A549 (cell line): ENCODE results near the gene PCNX2. TPM values are rescaled to one million over a fixed set of nuclear protein-coding genes. Genes with fewer than 3 reads are reported as not detected.
A peak's percentile ranks its signal among the peaks of the same experiment; 100 is the strongest.

ENCODE experiments used
- ATAC-seq, 2 experiments: fragments of 200-7000 bp in 1 of 2; fragments of >200 bp in 1 of 2; cut with Nextera tagmentation in 1 of 2; cut with Tn5 transposase in 1 of 2; 3 replicates each; pipeline versions ENCODE4 v1.8.0 to v1.9.1; 2018 to 2020; ENCODE audit warnings: mild to moderate bottlenecking in 1 of 2, moderate library complexity in 1 of 2
- CTCF ChIA-PET: fragments of 300-600 bp; sonication (Branson Sonifier 250); formaldehyde crosslinking; extraction: SDS; loops from one replicate; lab custom pipeline; 2021; ENCODE audit warnings: antibody characterized with exemption, inconsistent platforms; lab: Yijun Ruan, JAX
- POLR2A ChIA-PET: fragments of 350-600 bp; formaldehyde crosslinking; extraction: SDS; loops from one replicate; lab custom pipeline; 2021; ENCODE audit warnings: antibody characterized with exemption, inconsistent platforms; lab: Yijun Ruan, JAX
- DNase-seq, 2 experiments: peaks; one replicate each; pipeline versions ENCODE4 v3.0.0 to v3.0.0-alpha.2; 2011 to 2016; ENCODE audit warnings: low read depth in 1 of 2, low spot score in 1 of 2
- FAIRE-seq: peaks from 2 replicates; lab custom pipeline; 2011; peaks lifted over from hg19 to GRCh38; lab: Jason Lieb, UNC
- H3K27ac ChIP-seq, 2 experiments: fragments of >200 bp; sonication (Bioruptor Twin); formaldehyde crosslinking; 3 replicates each; pipeline ENCODE4 v1.5.1; 2016 to 2017
- H3K4me1 ChIP-seq: fragments of >200 bp; sonication (Bioruptor Twin); formaldehyde crosslinking; 3 replicates; pipeline ENCODE4 v1.6.1; 2016
- H3K4me2 ChIP-seq: fragments of >200 bp; sonication (Bioruptor Twin); formaldehyde crosslinking; 3 replicates; pipeline ENCODE4 v1.6.1; 2016
- H3K4me3 ChIP-seq: fragments of >200 bp; sonication (Bioruptor Twin); formaldehyde crosslinking; 3 replicates; pipeline ENCODE4 v1.5.1; 2016
- H3K9me3 ChIP-seq: fragments of >200 bp; sonication (Bioruptor Twin); formaldehyde crosslinking; 3 replicates; pipeline ENCODE4 v1.6.1; 2016
- BHLHE40 ChIP-seq: IDR thresholded peaks from 2 replicates; pipeline ENCODE4 v1.6.1; 2012; ENCODE audit warnings: low read depth, low read length, inconsistent platforms
- CBX2 ChIP-seq: fragments of 200-600 bp; sonication (generic); IDR thresholded peaks from 2 replicates; pipeline ENCODE4 v1.6.1; 2016; ENCODE audit warnings: low read depth, mild to moderate bottlenecking, borderline replicate concordance
- ESRRA ChIP-seq: fragments of 150-350 bp; IDR thresholded peaks from 2 replicates; pipeline ENCODE4 v1.6.1; 2014; ENCODE audit warnings: mild to moderate bottlenecking, low read length, borderline replicate concordance
- FOSB ChIP-seq: fragments of 250-450 bp; sonication (Bioruptor Pico); IDR thresholded peaks from 2 replicates; pipeline ENCODE4 v1.5.0; 2020; ENCODE audit warnings: mild to moderate bottlenecking, moderate library complexity
- FOSL2 ChIP-seq, 2 experiments: fragments of 450-650 bp in 1 of 2; fragments of >200 bp in 1 of 2; sonication (Bioruptor Twin) in 1 of 2; formaldehyde crosslinking; IDR thresholded peaks; 2 replicates each; pipeline versions ENCODE4 v1.5.0 to v1.6.1; 2016 to 2020; ENCODE audit warnings: mild to moderate bottlenecking in 1 of 2, moderate library complexity in 1 of 2
- HOXB13 ChIP-seq: fragments of 250-450 bp; sonication (Bioruptor Pico); IDR thresholded peaks from 2 replicates; pipeline ENCODE4 v1.5.0; 2020; ENCODE audit warnings: low read depth, mild to moderate bottlenecking, moderate library complexity
- KDM5A ChIP-seq: fragments of 200-600 bp; sonication (generic); IDR thresholded peaks from 2 replicates; pipeline ENCODE4 v1.6.1; 2016; ENCODE audit warnings: antibody characterized with exemption, mild to moderate bottlenecking
- MAFK ChIP-seq: fragments of 450-650 bp; IDR thresholded peaks from 2 replicates; pipeline ENCODE4 v1.6.1; 2014; ENCODE audit not compliant: partially characterized antibody
- NR3C1 ChIP-seq: fragments of >200 bp; sonication (Bioruptor Twin); formaldehyde crosslinking; IDR thresholded peaks from 3 replicates; pipeline ENCODE4 v1.6.1; 2017
- POLR2AphosphoS2 ChIP-seq: conservative IDR thresholded peaks from 2 replicates; pipeline ENCODE4 v1.6.1; 2012; ENCODE audit warnings: low read length, improper control_type of control experiment, inconsistent platforms
- RARB ChIP-seq: fragments of 250-450 bp; sonication (Bioruptor Pico); IDR thresholded peaks from 2 replicates; pipeline ENCODE4 v1.8.0; 2021; ENCODE audit warnings: mild to moderate bottlenecking, moderate library complexity
- RCOR1 ChIP-seq: fragments of 150-350 bp; IDR thresholded peaks from 2 replicates; pipeline ENCODE4 v1.6.1; 2014; ENCODE audit warnings: antibody characterized with exemption, low read length, low read depth
- RNF2 ChIP-seq: fragments of 200-600 bp; sonication (generic); IDR thresholded peaks from 2 replicates; pipeline ENCODE4 v1.6.1; 2016; ENCODE audit warnings: low read depth, mild to moderate bottlenecking, antibody characterized with exemption, moderate library complexity, borderline replicate concordance
- SREBF2 ChIP-seq: fragments of 450-650 bp; IDR thresholded peaks from 2 replicates; pipeline ENCODE4 v1.6.1; 2014; ENCODE audit warnings: mild to moderate bottlenecking, moderate library complexity
- TP53 ChIP-seq: fragments of 250-450 bp; sonication (Bioruptor Pico); IDR thresholded peaks from 2 replicates; pipeline ENCODE4 v1.5.0; 2021; ENCODE audit warnings: mild to moderate bottlenecking, moderate library complexity
- ZC3H11A ChIP-seq: fragments of 450-650 bp; IDR thresholded peaks from 2 replicates; pipeline ENCODE4 v1.6.1; 2014; ENCODE audit warnings: antibody characterized with exemption, mild to moderate bottlenecking
- ZSCAN20 ChIP-seq: fragments of 250-450 bp; sonication (Bioruptor Pico); IDR thresholded peaks from 2 replicates; pipeline ENCODE4 v1.8.0; 2022; ENCODE audit warnings: mild to moderate bottlenecking, moderate library complexity
- WGBS: methylation state at CpG from one replicate; pipeline ENCODE4 v1.1.6; 2017; ENCODE audit errors: missing lambda C conversion rate; 5-methylcytosine and 5-hydroxymethylcytosine counted together
- polyA plus RNA-seq, 4 experiments: library from polyadenylated mRNA; depleted of rRNA in 3 of 4; stranded (reverse); fragments of >200 nt; fragmentation: RNase III in 1 of 4; extraction: RNeasy Plus Mini Kit Qiagen cat#74134 plus additional on column Dnase treatment in 1 of 4; gene quantifications; 2 replicates in 3 of 4; 3 replicates in 1 of 4; pipeline ENCODE4 v1.2.3, GENCODE V29; 2011 to 2017
- TF ChIP-seq, protein P1 (sequence below): fragments of 250-450 bp; sonication (Bioruptor Pico); IDR thresholded peaks from 2 replicates; pipeline ENCODE4 v1.5.0; 2020; ENCODE audit warnings: low read depth, mild to moderate bottlenecking, moderate library complexity
- TF ChIP-seq, protein P2 (sequence below): fragments of 250-450 bp; sonication (Bioruptor Pico); IDR thresholded peaks from 2 replicates; pipeline ENCODE4 v1.5.0; 2021; ENCODE audit warnings: mild to moderate bottlenecking, moderate library complexity, borderline replicate concordance
- TF ChIP-seq, protein P3 (sequence below): fragments of >200 bp; sonication (Bioruptor Twin); formaldehyde crosslinking; IDR thresholded peaks from 3 replicates; pipeline ENCODE4 v1.5.1; 2016

The PCNX2 gene
- polyA plus RNA-seq, 2 of the 4 experiments (the other 2 are of a cell fraction) = 8.8 to 27.2 TPM

DNA sequence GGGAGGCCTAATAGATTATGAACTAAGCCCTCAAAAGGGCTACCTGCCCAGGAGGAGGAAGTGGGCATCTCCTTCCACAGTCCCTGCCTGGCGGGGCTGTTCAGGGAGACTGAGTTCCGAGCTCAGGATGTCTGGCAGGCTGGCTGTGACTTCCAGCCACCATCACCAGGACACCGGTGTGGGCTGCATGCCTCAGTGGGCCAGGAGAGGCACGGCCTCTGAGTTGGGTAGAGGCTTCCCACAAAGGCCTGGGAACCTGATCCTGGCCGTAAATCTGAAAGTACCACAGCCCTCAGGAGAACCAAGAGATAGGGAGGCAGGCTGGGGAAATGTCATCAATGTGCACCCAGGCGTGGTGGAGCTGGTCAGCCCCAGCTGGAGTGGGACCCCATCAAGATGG, 316.0 kb downstream of the PCNX2 start:
- ChIA-PET CTCF (interaction anchor here (0.9 to 1.2 kb wide), 2 partner anchors 10 to 15 kb away, joined by 4 read pairs; no protein-coding TSS in a partner anchor), POLR2A (interaction anchor here (0.7 kb wide), 1 partner anchor 134 kb away, joined by 3 read pairs; no protein-coding TSS in a partner anchor)
- H3K4me1 ChIP-seq = peaks cover 12% of the 10 kb centered on the region; the same call in 1 of the 3 replicates
- 0 out of 3 replicates have a peak, but pooled peaks cover 2% of the 10 kb centered on the region for H3K9me3 ChIP-seq
- 0 out of 6 replicates have a peak overlapping the region, but pooled peaks of 1 of the 2 experiments have one; percentile 12 for H3K27ac ChIP-seq
- ATAC-seq = no peak
- no peak for TF ChIP-seq FOSB (CRISPR knock-in tag)
- no peak for TF ChIP-seq POLR2AphosphoS2
- no peak for TF ChIP-seq BHLHE40
- TF ChIP-seq, protein P1, sequence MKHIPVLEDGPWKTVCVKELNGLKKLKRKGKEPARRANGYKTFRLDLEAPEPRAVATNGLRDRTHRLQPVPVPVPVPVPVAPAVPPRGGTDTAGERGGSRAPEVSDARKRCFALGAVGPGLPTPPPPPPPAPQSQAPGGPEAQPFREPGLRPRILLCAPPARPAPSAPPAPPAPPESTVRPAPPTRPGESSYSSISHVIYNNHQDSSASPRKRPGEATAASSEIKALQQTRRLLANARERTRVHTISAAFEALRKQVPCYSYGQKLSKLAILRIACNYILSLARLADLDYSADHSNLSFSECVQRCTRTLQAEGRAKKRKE (CRISPR knock-in tag) = no peak
- no peak for TF ChIP-seq RARB (CRISPR knock-in tag)
- no peak for TF ChIP-seq MAFK
- TF ChIP-seq TP53 (CRISPR knock-in tag) = no peak
- TF ChIP-seq NR3C1 = no peak
- TF ChIP-seq, all 56 proteins: peak for 0
- no peak for DNase-seq
- no peak overlapping the region for H3K4me2 ChIP-seq
- no peak for FAIRE-seq
- 88% methylated on average over 2 of the region's 6 CpGs for WGBS
- no peak overlapping the region for H3K4me3 ChIP-seq

DNA sequence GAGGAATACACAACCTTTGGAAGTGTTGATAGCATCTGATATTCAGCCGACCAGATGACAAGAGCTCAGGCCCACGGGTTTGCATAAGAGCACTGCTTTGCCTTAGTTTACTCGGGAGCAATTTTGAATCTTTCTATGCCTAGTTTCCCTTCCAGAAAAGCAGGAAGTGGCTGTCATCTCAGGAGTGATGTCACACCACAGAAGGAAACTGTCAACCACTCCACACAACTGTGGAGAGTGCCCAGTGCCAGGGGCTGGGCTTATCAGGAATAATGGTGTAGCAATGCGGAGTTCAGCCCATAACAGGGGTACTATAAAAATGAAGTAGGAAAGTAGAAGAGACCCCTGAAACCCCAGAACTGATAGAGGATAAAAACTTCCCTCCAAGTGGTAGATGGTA, 316.7 kb downstream of the PCNX2 start:
- TF ChIP-seq KDM5A = no peak
- no peak for TF ChIP-seq POLR2AphosphoS2
- no peak for TF ChIP-seq ESRRA
- TF ChIP-seq SREBF2 = no peak
- no peak for TF ChIP-seq ZSCAN20 (CRISPR knock-in tag)
- TF ChIP-seq HOXB13 (CRISPR knock-in tag) = no peak
- TF ChIP-seq, protein P2, sequence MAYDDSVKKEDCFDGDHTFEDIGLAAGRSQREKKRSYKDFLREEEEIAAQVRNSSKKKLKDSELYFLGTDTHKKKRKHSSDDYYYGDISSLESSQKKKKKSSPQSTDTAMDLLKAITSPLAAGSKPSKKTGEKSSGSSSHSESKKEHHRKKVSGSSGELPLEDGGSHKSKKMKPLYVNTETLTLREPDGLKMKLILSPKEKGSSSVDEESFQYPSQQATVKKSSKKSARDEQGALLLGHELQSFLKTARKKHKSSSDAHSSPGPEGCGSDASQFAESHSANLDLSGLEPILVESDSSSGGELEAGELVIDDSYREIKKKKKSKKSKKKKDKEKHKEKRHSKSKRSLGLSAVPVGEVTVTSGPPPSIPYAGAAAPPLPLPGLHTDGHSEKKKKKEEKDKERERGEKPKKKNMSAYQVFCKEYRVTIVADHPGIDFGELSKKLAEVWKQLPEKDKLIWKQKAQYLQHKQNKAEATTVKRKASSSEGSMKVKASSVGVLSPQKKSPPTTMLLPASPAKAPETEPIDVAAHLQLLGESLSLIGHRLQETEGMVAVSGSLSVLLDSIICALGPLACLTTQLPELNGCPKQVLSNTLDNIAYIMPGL (CRISPR knock-in tag) = no peak
- no peak for TF ChIP-seq RCOR1
- TF ChIP-seq RNF2 = no peak
- no peak for TF ChIP-seq NR3C1
- no peak for TF ChIP-seq ZC3H11A
- no peak for TF ChIP-seq FOSL2 (IDR thresholded peaks at IDR 0.05)
- TF ChIP-seq FOSL2 (CRISPR knock-in tag; IDR thresholded peaks at IDR 0.05) = no peak
- TF ChIP-seq CBX2 = no peak
- no peak for TF ChIP-seq RARB (CRISPR knock-in tag)
- TF ChIP-seq, protein P3, sequence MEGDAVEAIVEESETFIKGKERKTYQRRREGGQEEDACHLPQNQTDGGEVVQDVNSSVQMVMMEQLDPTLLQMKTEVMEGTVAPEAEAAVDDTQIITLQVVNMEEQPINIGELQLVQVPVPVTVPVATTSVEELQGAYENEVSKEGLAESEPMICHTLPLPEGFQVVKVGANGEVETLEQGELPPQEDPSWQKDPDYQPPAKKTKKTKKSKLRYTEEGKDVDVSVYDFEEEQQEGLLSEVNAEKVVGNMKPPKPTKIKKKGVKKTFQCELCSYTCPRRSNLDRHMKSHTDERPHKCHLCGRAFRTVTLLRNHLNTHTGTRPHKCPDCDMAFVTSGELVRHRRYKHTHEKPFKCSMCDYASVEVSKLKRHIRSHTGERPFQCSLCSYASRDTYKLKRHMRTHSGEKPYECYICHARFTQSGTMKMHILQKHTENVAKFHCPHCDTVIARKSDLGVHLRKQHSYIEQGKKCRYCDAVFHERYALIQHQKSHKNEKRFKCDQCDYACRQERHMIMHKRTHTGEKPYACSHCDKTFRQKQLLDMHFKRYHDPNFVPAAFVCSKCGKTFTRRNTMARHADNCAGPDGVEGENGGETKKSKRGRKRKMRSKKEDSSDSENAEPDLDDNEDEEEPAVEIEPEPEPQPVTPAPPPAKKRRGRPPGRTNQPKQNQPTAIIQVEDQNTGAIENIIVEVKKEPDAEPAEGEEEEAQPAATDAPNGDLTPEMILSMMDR = no peak
- no peak overlapping the region for H3K27ac ChIP-seq
- WGBS = 95% methylated on average over 4 of the region's 4 CpGs
- FAIRE-seq (no peak), DNase-seq (no peak), ATAC-seq (no peak)
- CTCF ChIA-PET = interaction anchor here (0.9 to 1.2 kb wide), 2 partner anchors 11 to 15 kb away, joined by 4 read pairs; no protein-coding TSS in a partner anchor
- H3K4me2 ChIP-seq = no peak overlapping the region
- POLR2A ChIA-PET = no interaction called here
- H3K9me3 ChIP-seq = peaks cover 5% of the 10 kb centered on the region; the same call in 1 of the 3 replicates
- peaks cover 12% of the 10 kb centered on the region; the same call in 1 of the 3 replicates for H3K4me1 ChIP-seq
- H3K4me3 ChIP-seq = no peak overlapping the region
